Mesothelial cell of epicardium (in vitro differentiated cells): Measurements from ENCODE around the gene RRAGD. TPM values are rescaled to one million over a fixed set of nuclear protein-coding genes. Genes with fewer than 3 reads are reported as not detected.

Source experiments
- DNase-seq, 2 experiments: peaks; one replicate each; pipeline ENCODE4 v3.0.0; 2021; ENCODE audit warnings: low spot score in 2 of 2; ENCODE audit not compliant: unreplicated experiment in 2 of 2
- H3K27ac Mint-ChIP-seq: 2 replicates; pipeline ENCODE4 v1.8.0; 2021; ENCODE audit warnings: mixed read lengths
- H3K27me3 Mint-ChIP-seq: 2 replicates; pipeline ENCODE4 v1.8.0; 2021; ENCODE audit warnings: low read depth, mixed read lengths
- H3K36me3 Mint-ChIP-seq: 2 replicates; pipeline ENCODE4 v1.8.0; 2021; ENCODE audit warnings: mixed read lengths
- H3K4me1 Mint-ChIP-seq: 2 replicates; pipeline ENCODE4 v1.8.0; 2021; ENCODE audit warnings: mixed read lengths
- H3K4me3 Mint-ChIP-seq: 2 replicates; pipeline ENCODE4 v1.8.0; 2021; ENCODE audit warnings: mild to moderate bottlenecking, moderate library complexity, mixed read lengths
- H3K9me3 Mint-ChIP-seq: 2 replicates; pipeline ENCODE4 v1.8.0; 2021; ENCODE audit warnings: mixed read lengths
- CTCF ChIP-seq: fragments of 200-600 bp; sonication (generic); IDR thresholded peaks from one replicate; pipeline ENCODE4 v1.5.0; 2021; ENCODE audit warnings: antibody characterized with exemption; ENCODE audit not compliant: unreplicated experiment
- total RNA-seq: library from RNA; stranded (reverse); gene quantifications from 3 replicates; pipeline ENCODE4 v1.2.1, GENCODE V29; 2021

The RRAGD gene, protein sequence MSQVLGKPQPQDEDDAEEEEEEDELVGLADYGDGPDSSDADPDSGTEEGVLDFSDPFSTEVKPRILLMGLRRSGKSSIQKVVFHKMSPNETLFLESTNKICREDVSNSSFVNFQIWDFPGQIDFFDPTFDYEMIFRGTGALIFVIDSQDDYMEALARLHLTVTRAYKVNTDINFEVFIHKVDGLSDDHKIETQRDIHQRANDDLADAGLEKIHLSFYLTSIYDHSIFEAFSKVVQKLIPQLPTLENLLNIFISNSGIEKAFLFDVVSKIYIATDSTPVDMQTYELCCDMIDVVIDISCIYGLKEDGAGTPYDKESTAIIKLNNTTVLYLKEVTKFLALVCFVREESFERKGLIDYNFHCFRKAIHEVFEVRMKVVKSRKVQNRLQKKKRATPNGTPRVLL
- total RNA-seq: 5.6 to 6.9 TPM (median 5.6 TPM) in 3 replicates

DNA sequence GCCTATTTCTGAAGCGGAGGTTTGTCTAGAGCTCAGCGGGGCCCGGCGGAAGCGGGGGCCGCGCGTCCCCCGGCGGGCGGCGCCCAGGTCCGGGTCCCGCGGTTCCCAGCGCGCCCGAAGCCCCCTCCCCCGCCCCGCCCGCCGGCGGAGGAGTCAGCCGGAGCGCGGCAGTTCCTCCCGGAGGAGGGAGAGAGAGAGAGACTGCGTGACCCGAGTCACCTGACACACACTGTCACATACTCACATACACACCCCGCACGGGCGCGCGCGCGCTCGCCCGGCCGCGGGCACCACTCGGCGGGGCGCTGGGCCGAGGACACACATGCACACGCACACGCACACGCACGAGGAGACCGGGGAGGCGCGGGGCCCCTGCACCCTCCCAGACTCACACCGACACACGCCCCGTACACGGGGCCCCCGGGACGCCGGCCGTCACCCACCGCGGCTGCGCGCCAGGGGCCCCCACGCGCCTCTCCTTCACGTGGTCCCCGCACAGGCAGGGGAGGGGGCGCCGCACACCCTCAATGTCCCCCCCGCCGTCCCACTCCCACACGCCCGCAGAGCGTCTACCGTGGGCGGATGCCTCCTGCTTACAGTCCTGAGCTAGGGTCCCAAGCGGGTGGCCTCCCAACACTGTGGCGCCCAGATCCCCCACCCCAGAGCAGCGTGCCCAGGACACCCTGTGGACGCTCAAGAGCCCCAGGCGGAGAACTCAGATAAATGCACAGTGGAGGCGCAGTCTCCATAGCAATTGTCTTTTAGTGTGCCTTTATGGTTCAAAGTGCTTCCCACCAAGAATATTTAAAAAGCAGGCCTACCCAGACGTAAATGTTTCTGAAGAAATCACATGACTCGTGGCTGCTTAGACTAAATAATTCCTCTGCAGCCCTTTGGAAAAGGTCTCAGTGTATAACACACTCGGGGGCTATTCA is at the start of gene RRAGD:
RRAGD (minus strand) TSS at position 203 of the 935 bp plus-strand sequence. CDS start 280 bp downstream, outside the sequence.
- no peak for TF ChIP-seq CTCF
- H3K4me1 Mint-ChIP-seq: peaks cover 13% of the 10 kb centered on the region
- no peaks in the 10 kb centered on the region for H3K36me3 Mint-ChIP-seq
- DNase-seq: peak; percentile 42 to 55
- no peaks in the 10 kb centered on the region for H3K9me3 Mint-ChIP-seq
- H3K4me3 Mint-ChIP-seq: peak within 1 kb of the TSS; percentile 92
- H3K27ac Mint-ChIP-seq: peak within 1 kb of the TSS; percentile 25
- H3K27me3 Mint-ChIP-seq: peaks cover 47% of the 10 kb centered on the region

DNA sequence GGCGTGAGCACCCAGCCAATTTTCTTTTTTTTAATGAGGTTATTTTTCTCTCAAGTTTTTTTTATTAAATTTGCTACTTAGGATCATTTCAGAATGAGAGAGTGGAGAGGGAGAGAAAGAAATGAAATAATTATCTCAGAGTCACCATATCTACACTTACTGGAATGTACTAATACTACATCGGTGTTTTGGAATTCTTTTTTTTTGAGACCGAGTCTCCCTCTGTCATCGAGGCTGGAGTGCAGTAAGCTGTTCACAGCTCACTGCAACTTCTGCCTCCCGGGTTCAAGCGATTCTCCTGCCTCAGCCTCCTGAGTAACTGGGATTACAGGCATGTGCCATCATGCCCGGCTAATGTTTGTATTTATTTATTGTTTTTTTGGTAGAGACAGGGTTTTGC is 48.6 kb upstream of the RRAGD start:
- H3K36me3 Mint-ChIP-seq: peaks cover 8% of the 10 kb centered on the region
- TF ChIP-seq CTCF: no peak
- no peak overlapping the region for H3K4me3 Mint-ChIP-seq
- H3K4me1 Mint-ChIP-seq: peaks cover 5% of the 10 kb centered on the region
- no peak overlapping the region for H3K27ac Mint-ChIP-seq
- no peak for DNase-seq
- H3K27me3 Mint-ChIP-seq: no peaks in the 10 kb centered on the region
- H3K9me3 Mint-ChIP-seq: no peaks in the 10 kb centered on the region

DNA sequence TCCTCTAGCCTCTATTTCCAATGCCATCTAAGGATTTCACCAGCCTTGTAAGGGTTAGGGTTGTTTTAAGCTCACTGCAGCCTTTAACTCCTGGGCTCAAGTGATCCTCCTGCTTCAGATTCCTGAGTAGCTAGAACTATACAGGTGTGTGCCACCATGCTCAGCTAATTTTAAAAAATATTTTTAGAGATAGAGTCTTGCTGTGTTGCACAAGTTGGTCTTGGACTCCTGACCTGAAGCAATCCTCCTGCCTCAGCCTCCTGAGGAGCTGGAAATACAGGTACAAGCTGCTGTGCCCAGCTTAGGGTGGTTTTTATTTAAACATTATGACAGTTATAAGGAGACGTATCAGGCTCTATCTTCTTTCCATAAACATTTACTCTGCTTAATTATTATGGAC is 47.4 kb upstream of the RRAGD start:
- H3K4me3 Mint-ChIP-seq: no peak overlapping the region
- peaks cover 9% of the 10 kb centered on the region for H3K36me3 Mint-ChIP-seq
- no peak for DNase-seq
- TF ChIP-seq CTCF: no peak
- H3K27me3 Mint-ChIP-seq: no peaks in the 10 kb centered on the region
- H3K27ac Mint-ChIP-seq: no peak overlapping the region
- H3K9me3 Mint-ChIP-seq: no peaks in the 10 kb centered on the region
- H3K4me1 Mint-ChIP-seq: peaks cover 1% of the 10 kb centered on the region

GRCh38 chr6:89458704-89459103 is 46.6 kb upstream of the RRAGD start:
- no peaks in the 10 kb centered on the region for H3K27me3 Mint-ChIP-seq
- peaks cover 9% of the 10 kb centered on the region for H3K36me3 Mint-ChIP-seq
- H3K9me3 Mint-ChIP-seq: no peaks in the 10 kb centered on the region
- no peak overlapping the region for H3K4me3 Mint-ChIP-seq
- no peak for TF ChIP-seq CTCF
- no peak overlapping the region for H3K27ac Mint-ChIP-seq
- peaks cover 6% of the 10 kb centered on the region for H3K4me1 Mint-ChIP-seq
- no peak for DNase-seq

DNA sequence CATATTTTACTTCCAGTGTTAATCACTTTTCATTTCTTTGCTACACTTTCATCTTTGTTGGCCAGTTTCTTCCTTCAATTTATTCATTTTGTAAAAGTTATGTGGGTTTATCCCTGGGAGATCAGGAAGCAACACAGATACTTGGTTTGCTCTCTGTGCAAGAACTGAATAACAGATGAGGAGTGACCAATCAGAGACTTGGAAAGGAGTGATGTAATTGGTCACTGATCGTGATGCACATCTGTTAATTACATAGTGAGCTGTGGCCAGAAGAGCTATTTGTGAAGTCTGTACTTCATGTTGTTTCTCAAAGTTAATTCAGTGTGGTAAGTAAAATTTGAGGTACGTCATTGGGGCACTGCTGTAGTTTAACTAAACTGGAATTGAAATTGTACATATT is 42.2 kb upstream of the RRAGD start:
- H3K4me1 Mint-ChIP-seq: peaks cover 9% of the 10 kb centered on the region
- no peak for TF ChIP-seq CTCF
- H3K27me3 Mint-ChIP-seq: no peaks in the 10 kb centered on the region
- H3K4me3 Mint-ChIP-seq: no peak overlapping the region
- no peak overlapping the region for H3K27ac Mint-ChIP-seq
- H3K9me3 Mint-ChIP-seq: no peaks in the 10 kb centered on the region
- H3K36me3 Mint-ChIP-seq: peaks cover 9% of the 10 kb centered on the region
- no peak for DNase-seq
